Measurements from ENCODE around the gene ZNF816.
"Not testable (repeated sequence)": the region's sequence is repeated elsewhere in the genome, so short reads cannot be mapped to it uniquely, and the experiment has no call there.

Gene ZNF816

GRCh38 chr19:52961981-52962380 lies 700 bp downstream of the ZNF816 start:
- no peak for DNase-seq (ENCODE audit: low read depth in 2 of 2, low spot score in 1 of 2)

- no peak for DNase-seq (ENCODE audit: low read depth in 2 of 2, low spot score in 1 of 2)
Observed at GRCh38 chr19:52959613-52960295, 2.9 kb downstream of the ZNF816 start.

- no peak for DNase-seq (ENCODE audit: low read depth in 2 of 2, low spot score in 1 of 2)
Observed at GRCh38 chr19:52957591-52957990, 5.1 kb downstream of the ZNF816 start.

- no peak for DNase-seq (ENCODE audit: low read depth in 2 of 2, low spot score in 1 of 2)
Observed at GRCh38 chr19:52956917-52957316, 5.8 kb downstream of the ZNF816 start.

- DNase-seq (ENCODE audit: low read depth in 2 of 2, low spot score in 1 of 2): no peak
Observed at GRCh38 chr19:52949422-52949821, 13.3 kb downstream of the ZNF816 start.

GRCh38 chr19:52948025-52948770 lies 14.5 kb downstream of the ZNF816 start:
- DNase-seq (ENCODE audit: low read depth in 2 of 2, low spot score in 1 of 2): no peak

- DNase-seq (ENCODE audit: low read depth in 2 of 2, low spot score in 1 of 2): no peak
Observed at GRCh38 chr19:52946322-52947310, 16.1 kb downstream of the ZNF816 start.

GRCh38 chr19:52945652-52946321 lies 16.9 kb downstream of the ZNF816 start:
- no peak for DNase-seq (ENCODE audit: low read depth in 2 of 2, low spot score in 1 of 2)

GRCh38 chr19:52944703-52945493 lies 17.8 kb downstream of the ZNF816 start:
- DNase-seq (ENCODE audit: low read depth in 2 of 2, low spot score in 1 of 2): not testable (repeated sequence)

- no peak for DNase-seq (ENCODE audit: low read depth in 2 of 2, low spot score in 1 of 2)
Observed at GRCh38 chr19:52943884-52944643, 18.6 kb downstream of the ZNF816 start.

- no peak for DNase-seq (ENCODE audit: low read depth in 2 of 2, low spot score in 1 of 2)
Observed at GRCh38 chr19:52943134-52943883, 19.4 kb downstream of the ZNF816 start.

- DNase-seq (ENCODE audit: low read depth in 2 of 2, low spot score in 1 of 2): peak; percentile 87 to 91
Observed at GRCh38 chr19:52942386-52943133, 20.1 kb downstream of the ZNF816 start.

- no peak for DNase-seq (ENCODE audit: low read depth in 2 of 2, low spot score in 1 of 2)
Observed at GRCh38 chr19:52941941-52942385, 20.7 kb downstream of the ZNF816 start.

GRCh38 chr19:52941523-52941922 lies 21.2 kb downstream of the ZNF816 start:
- DNase-seq (ENCODE audit: low read depth in 2 of 2, low spot score in 1 of 2): not testable (repeated sequence)

- not testable (repeated sequence) for DNase-seq (ENCODE audit: low read depth in 2 of 2, low spot score in 1 of 2)
Observed at GRCh38 chr19:52940905-52941304, 21.8 kb downstream of the ZNF816 start.

- no peak for DNase-seq (ENCODE audit: low read depth in 2 of 2, low spot score in 1 of 2)
Observed at GRCh38 chr19:52938761-52939160, 23.9 kb downstream of the ZNF816 start.

GRCh38 chr19:52936954-52937325 lies 25.7 kb downstream of the ZNF816 start:
- DNase-seq (ENCODE audit: low read depth in 2 of 2, low spot score in 1 of 2): no peak

Data from stimulated activated CD8-positive, alpha-beta memory T cell treated with anti-CD3 and anti-CD28 coated beads, Interleukin-4, amount 100 ng/mL, for 1 hour (primary cell).